ENCODE results near the gene IL25.

DNA sequence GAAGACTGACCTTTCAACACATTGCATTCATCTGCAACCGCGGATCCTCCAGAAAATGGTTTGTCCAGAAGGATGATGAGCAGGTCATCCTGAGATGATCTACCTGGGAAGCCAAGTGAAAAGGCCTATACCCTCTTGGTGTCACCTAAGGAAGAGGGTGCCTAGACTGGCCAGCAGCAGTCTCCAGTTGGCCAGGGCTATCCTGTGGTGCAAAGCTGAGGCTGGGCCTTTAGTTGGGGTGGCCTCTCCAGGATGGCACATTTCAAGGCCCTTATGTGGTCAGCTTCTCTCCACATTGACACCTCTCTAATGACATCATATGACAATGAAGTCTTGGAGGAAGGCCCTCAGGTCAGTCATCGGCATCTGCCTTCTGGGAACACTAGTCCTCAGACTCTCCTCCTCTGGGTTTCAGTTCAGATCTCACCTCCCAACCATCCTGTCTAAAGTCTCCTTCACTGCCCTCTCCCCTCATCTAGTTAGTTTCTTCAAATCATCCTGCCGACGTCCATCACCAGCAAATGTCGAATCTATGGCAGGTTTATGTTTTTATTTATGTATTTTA lies 16.7 kb upstream of the IL25 start:
- TF ChIP-seq, protein P1, sequence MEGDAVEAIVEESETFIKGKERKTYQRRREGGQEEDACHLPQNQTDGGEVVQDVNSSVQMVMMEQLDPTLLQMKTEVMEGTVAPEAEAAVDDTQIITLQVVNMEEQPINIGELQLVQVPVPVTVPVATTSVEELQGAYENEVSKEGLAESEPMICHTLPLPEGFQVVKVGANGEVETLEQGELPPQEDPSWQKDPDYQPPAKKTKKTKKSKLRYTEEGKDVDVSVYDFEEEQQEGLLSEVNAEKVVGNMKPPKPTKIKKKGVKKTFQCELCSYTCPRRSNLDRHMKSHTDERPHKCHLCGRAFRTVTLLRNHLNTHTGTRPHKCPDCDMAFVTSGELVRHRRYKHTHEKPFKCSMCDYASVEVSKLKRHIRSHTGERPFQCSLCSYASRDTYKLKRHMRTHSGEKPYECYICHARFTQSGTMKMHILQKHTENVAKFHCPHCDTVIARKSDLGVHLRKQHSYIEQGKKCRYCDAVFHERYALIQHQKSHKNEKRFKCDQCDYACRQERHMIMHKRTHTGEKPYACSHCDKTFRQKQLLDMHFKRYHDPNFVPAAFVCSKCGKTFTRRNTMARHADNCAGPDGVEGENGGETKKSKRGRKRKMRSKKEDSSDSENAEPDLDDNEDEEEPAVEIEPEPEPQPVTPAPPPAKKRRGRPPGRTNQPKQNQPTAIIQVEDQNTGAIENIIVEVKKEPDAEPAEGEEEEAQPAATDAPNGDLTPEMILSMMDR (conservative IDR thresholded peaks at IDR 0.05; ENCODE audit: low read depth in 2 of 2): no peak
- TF ChIP-seq, protein P2, sequence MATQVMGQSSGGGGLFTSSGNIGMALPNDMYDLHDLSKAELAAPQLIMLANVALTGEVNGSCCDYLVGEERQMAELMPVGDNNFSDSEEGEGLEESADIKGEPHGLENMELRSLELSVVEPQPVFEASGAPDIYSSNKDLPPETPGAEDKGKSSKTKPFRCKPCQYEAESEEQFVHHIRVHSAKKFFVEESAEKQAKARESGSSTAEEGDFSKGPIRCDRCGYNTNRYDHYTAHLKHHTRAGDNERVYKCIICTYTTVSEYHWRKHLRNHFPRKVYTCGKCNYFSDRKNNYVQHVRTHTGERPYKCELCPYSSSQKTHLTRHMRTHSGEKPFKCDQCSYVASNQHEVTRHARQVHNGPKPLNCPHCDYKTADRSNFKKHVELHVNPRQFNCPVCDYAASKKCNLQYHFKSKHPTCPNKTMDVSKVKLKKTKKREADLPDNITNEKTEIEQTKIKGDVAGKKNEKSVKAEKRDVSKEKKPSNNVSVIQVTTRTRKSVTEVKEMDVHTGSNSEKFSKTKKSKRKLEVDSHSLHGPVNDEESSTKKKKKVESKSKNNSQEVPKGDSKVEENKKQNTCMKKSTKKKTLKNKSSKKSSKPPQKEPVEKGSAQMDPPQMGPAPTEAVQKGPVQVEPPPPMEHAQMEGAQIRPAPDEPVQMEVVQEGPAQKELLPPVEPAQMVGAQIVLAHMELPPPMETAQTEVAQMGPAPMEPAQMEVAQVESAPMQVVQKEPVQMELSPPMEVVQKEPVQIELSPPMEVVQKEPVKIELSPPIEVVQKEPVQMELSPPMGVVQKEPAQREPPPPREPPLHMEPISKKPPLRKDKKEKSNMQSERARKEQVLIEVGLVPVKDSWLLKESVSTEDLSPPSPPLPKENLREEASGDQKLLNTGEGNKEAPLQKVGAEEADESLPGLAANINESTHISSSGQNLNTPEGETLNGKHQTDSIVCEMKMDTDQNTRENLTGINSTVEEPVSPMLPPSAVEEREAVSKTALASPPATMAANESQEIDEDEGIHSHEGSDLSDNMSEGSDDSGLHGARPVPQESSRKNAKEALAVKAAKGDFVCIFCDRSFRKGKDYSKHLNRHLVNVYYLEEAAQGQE (IDR thresholded peaks at IDR 0.05; ENCODE audit: unreplicated experiment): no peak
- TF ChIP-seq POLR2AphosphoS5 (IDR thresholded peaks at IDR 0.05; ENCODE audit: low read depth) (no peak), EZH2 (IDR thresholded peaks at IDR 0.05; ENCODE audit: low read depth, unreplicated experiment) (no peak), CREB1 (CRISPR knock-in tag; IDR thresholded peaks at IDR 0.05; ENCODE audit: low read depth) (no peak), EZH2phosphoT487 (IDR thresholded peaks at IDR 0.05; ENCODE audit: unreplicated experiment) (no peak), STAT1 (IDR thresholded peaks at IDR 0.05; ENCODE audit: unreplicated experiment) (no peak), JUNB (IDR thresholded peaks at IDR 0.05; ENCODE audit: unreplicated experiment) (no peak)
- TF ChIP-seq, protein P3, sequence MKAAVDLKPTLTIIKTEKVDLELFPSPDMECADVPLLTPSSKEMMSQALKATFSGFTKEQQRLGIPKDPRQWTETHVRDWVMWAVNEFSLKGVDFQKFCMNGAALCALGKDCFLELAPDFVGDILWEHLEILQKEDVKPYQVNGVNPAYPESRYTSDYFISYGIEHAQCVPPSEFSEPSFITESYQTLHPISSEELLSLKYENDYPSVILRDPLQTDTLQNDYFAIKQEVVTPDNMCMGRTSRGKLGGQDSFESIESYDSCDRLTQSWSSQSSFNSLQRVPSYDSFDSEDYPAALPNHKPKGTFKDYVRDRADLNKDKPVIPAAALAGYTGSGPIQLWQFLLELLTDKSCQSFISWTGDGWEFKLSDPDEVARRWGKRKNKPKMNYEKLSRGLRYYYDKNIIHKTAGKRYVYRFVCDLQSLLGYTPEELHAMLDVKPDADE (IDR thresholded peaks at IDR 0.05): no peak

Measured in GM23338 (cell line).